Measurements from ENCODE around the gene C21orf91.

The C21orf91 gene

GRCh38 chr21:17784180-17784598 is 35.0 kb downstream of the C21orf91 start:
- TF ChIP-seq POLR2A (IDR thresholded peaks at IDR 0.05; ENCODE audit: extremely low read depth, insufficient read length) (no peak), MYC (IDR thresholded peaks at IDR 0.05; ENCODE audit: low read depth, low read length) (no peak), CTCF (IDR thresholded peaks at IDR 0.05; ENCODE audit: low read depth, low read length) (no peak), MAX (IDR thresholded peaks at IDR 0.05; ENCODE audit: low read depth, low read length) (no peak)
- peak; percentile 75 for DNase-seq (ENCODE audit: low read depth)
- peak overlapping the region; percentile 49 for H3K4me3 ChIP-seq (ENCODE audit: low read depth, low read length)

- TF ChIP-seq MYC (IDR thresholded peaks at IDR 0.05; ENCODE audit: low read depth, low read length) (no peak), POLR2A (IDR thresholded peaks at IDR 0.05; ENCODE audit: extremely low read depth, insufficient read length) (no peak), MAX (IDR thresholded peaks at IDR 0.05; ENCODE audit: low read depth, low read length) (no peak), CTCF (IDR thresholded peaks at IDR 0.05; ENCODE audit: low read depth, low read length) (no peak)
- H3K4me3 ChIP-seq (ENCODE audit: low read depth, low read length): peak overlapping the region; percentile 49
- peak; percentile 54 for DNase-seq (ENCODE audit: low read depth)
These were observed 35.5 kb downstream of the C21orf91 start for GRCh38 chr21:17783481-17784179.

GRCh38 chr21:17783003-17783402 is 36.2 kb downstream of the C21orf91 start:
- TF ChIP-seq MAX (IDR thresholded peaks at IDR 0.05; ENCODE audit: low read depth, low read length) (no peak), POLR2A (IDR thresholded peaks at IDR 0.05; ENCODE audit: extremely low read depth, insufficient read length) (no peak), CTCF (IDR thresholded peaks at IDR 0.05; ENCODE audit: low read depth, low read length) (no peak), MYC (IDR thresholded peaks at IDR 0.05; ENCODE audit: low read depth, low read length) (no peak)
- H3K4me3 ChIP-seq (ENCODE audit: low read depth, low read length): no peak overlapping the region
- DNase-seq (ENCODE audit: low read depth): no peak

- H3K4me3 ChIP-seq (ENCODE audit: low read depth, low read length): no peak overlapping the region
- no peak for DNase-seq (ENCODE audit: low read depth)
- no peak for TF ChIP-seq MYC (IDR thresholded peaks at IDR 0.05; ENCODE audit: low read depth, low read length)
- no peak for TF ChIP-seq MAX (IDR thresholded peaks at IDR 0.05; ENCODE audit: low read depth, low read length)
- TF ChIP-seq POLR2A (IDR thresholded peaks at IDR 0.05; ENCODE audit: extremely low read depth, insufficient read length): no peak
- no peak for TF ChIP-seq CTCF (IDR thresholded peaks at IDR 0.05; ENCODE audit: low read depth, low read length)
These were observed 37.1 kb downstream of the C21orf91 start for GRCh38 chr21:17782051-17782450.

GRCh38 chr21:17781524-17781923 is 37.6 kb downstream of the C21orf91 start:
- no peak overlapping the region for H3K4me3 ChIP-seq (ENCODE audit: low read depth, low read length)
- DNase-seq (ENCODE audit: low read depth): no peak
- TF ChIP-seq POLR2A (IDR thresholded peaks at IDR 0.05; ENCODE audit: extremely low read depth, insufficient read length) (no peak), MAX (IDR thresholded peaks at IDR 0.05; ENCODE audit: low read depth, low read length) (no peak), MYC (IDR thresholded peaks at IDR 0.05; ENCODE audit: low read depth, low read length) (no peak), CTCF (IDR thresholded peaks at IDR 0.05; ENCODE audit: low read depth, low read length) (no peak)
